ENCODE measurements around the gene CREM.

The CREM gene

DNA sequence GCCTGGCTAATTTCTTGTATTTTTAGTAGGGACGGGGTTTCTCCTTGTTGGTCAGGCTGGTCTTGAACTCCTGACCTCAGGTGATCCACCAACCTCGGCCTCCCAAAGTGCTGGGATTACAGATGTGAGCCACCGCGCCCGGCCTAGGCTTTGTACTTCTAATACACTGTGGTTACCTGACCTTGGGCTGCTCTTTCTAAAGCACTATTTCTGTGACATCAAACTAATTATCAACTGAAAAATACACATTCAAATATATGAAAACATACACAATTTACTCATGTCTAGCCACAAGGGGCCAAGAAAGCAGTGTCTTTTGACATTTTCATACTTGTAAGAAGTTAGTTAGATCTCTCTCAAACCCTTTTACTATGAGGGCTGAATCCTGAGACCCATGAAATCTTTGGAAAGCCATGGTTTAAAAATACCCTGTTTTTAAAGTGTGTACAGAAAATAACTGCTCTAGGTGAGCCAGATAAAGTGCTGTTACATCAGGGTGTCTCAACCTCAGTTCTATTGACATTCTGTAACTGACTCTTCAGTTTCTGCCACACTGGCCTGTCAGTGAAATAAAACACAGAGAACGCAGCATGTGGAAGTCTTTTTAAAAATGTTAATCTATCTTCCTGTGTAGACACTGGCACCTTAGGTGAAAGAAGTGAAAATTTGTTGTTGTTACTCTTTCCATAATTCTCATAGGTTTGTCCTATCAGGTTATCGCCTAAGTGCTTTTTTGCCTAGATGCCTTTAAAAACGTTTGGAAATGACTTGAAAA is 58.8 kb downstream of the CREM start:
- no peaks in the 10 kb centered on the region for H3K9me3 ChIP-seq (ENCODE audit: insufficient read depth, low read length)
- H3K36me3 ChIP-seq (replicated peaks; ENCODE audit: low read depth, low read length), result no peaks in the 10 kb centered on the region
- peak overlapping the region; percentile 32; the same call in 1 of the 2 replicates for H3K9ac ChIP-seq (ENCODE audit: low read length)
- H2AFZ ChIP-seq (ENCODE audit: low read depth, low read length), result peak overlapping the region; percentile 71; the same call in 1 of the 2 replicates
- no peak for TF ChIP-seq EZH2phosphoT487 (IDR thresholded peaks at IDR 0.05; ENCODE audit: low read depth)
- no peak for TF ChIP-seq CTCF (IDR thresholded peaks at IDR 0.05; ENCODE audit: low read depth, low read length)
- peak overlapping the region; percentile 52 for H3K4me3 ChIP-seq (ENCODE audit: low read length)
- H4K20me1 ChIP-seq (ENCODE audit: insufficient read depth, low read length), result no peaks in the 10 kb centered on the region
- H3K4me2 ChIP-seq (ENCODE audit: low read length), result peak overlapping the region; percentile 70
- peaks cover 24% of the 10 kb centered on the region for H3K4me1 ChIP-seq (ENCODE audit: low read length)
- H3K79me2 ChIP-seq (ENCODE audit: low read length), result no peaks in the 10 kb centered on the region
- no peaks in the 10 kb centered on the region for H3K27me3 ChIP-seq (ENCODE audit: low read depth, low read length)
- H3K27ac ChIP-seq (ENCODE audit: low read length), result peak overlapping the region; percentile 69

- no peaks in the 10 kb centered on the region for H3K9me3 ChIP-seq (ENCODE audit: insufficient read depth, low read length)
- no peak overlapping the region for H2AFZ ChIP-seq (ENCODE audit: low read depth, low read length)
- no peaks in the 10 kb centered on the region for H3K36me3 ChIP-seq (replicated peaks; ENCODE audit: low read depth, low read length)
- no peaks in the 10 kb centered on the region for H3K27me3 ChIP-seq (ENCODE audit: low read depth, low read length)
- H3K79me2 ChIP-seq (ENCODE audit: low read length), result no peaks in the 10 kb centered on the region
- H3K4me3 ChIP-seq (ENCODE audit: low read length), result no peak overlapping the region
- no peaks in the 10 kb centered on the region for H4K20me1 ChIP-seq (ENCODE audit: insufficient read depth, low read length)
- H3K4me2 ChIP-seq (ENCODE audit: low read length), result no peak overlapping the region
- H3K4me1 ChIP-seq (ENCODE audit: low read length), result peaks cover 24% of the 10 kb centered on the region
- no peak overlapping the region for H3K9ac ChIP-seq (ENCODE audit: low read length)
- H3K27ac ChIP-seq (ENCODE audit: low read length), result no peak overlapping the region
- TF ChIP-seq EZH2phosphoT487 (IDR thresholded peaks at IDR 0.05; ENCODE audit: low read depth), result no peak
Measured at GRCh38 chr10:35188954-35189353, 62.3 kb downstream of the CREM start.

DNA sequence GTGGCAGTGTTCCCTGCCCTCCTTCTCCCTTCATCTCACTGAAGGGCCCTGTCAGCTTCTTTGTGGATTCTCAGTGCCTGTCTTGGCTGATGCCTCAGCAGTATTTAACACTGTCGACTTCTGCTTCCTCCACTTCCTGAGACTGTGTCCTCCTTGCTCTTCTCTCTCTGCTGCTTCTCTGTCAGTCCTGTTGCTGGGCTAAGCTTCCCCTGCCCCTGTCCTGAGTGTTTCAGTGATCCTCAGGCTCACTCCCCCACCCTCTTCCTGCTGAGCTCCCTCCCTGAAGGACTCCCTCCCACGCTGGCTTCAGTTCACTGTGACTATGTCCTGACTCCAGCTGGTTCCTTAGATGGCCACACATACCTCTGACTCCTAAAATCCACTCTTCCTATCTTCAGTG is 64.9 kb downstream of the CREM start:
- H3K27ac ChIP-seq (ENCODE audit: low read length), result no peak overlapping the region

GRCh38 chr10:35192645-35193249 is 66.1 kb downstream of the CREM start:
- no peaks in the 10 kb centered on the region for H3K27me3 ChIP-seq (ENCODE audit: low read depth, low read length)
- H3K4me3 ChIP-seq (ENCODE audit: low read length), result no peak overlapping the region
- TF ChIP-seq CTCF (IDR thresholded peaks at IDR 0.05; ENCODE audit: low read depth, low read length) (no peak), EZH2phosphoT487 (IDR thresholded peaks at IDR 0.05; ENCODE audit: low read depth) (no peak)
- no peaks in the 10 kb centered on the region for H4K20me1 ChIP-seq (ENCODE audit: insufficient read depth, low read length)
- no peak overlapping the region for H3K27ac ChIP-seq (ENCODE audit: low read length)
- H3K4me1 ChIP-seq (ENCODE audit: low read length), result peaks cover 14% of the 10 kb centered on the region
- no peak overlapping the region for H2AFZ ChIP-seq (ENCODE audit: low read depth, low read length)
- no peaks in the 10 kb centered on the region for H3K9me3 ChIP-seq (ENCODE audit: insufficient read depth, low read length)
- H3K79me2 ChIP-seq (ENCODE audit: low read length), result peaks cover 3% of the 10 kb centered on the region; the same call in 1 of the 2 replicates
- H3K4me2 ChIP-seq (ENCODE audit: low read length), result no peak overlapping the region
- no peak overlapping the region for H3K9ac ChIP-seq (ENCODE audit: low read length)
- H3K36me3 ChIP-seq (replicated peaks; ENCODE audit: low read depth, low read length), result no peaks in the 10 kb centered on the region

More for the DNA sequence above, 64.9 kb downstream of the CREM start:
- TF ChIP-seq EZH2phosphoT487 (IDR thresholded peaks at IDR 0.05; ENCODE audit: low read depth) (no peak), CTCF (IDR thresholded peaks at IDR 0.05; ENCODE audit: low read depth, low read length) (no peak)
- Histone ChIP-seq H3K9ac (ENCODE audit: low read length) (no peak overlapping the region), H3K9me3 (ENCODE audit: insufficient read depth, low read length) (no peaks in the 10 kb centered on the region), H3K79me2 (ENCODE audit: low read length) (no peaks in the 10 kb centered on the region), H3K4me3 (ENCODE audit: low read length) (no peak overlapping the region), H3K4me1 (ENCODE audit: low read length) (peaks cover 14% of the 10 kb centered on the region), H3K36me3 (replicated peaks; ENCODE audit: low read depth, low read length) (no peaks in the 10 kb centered on the region), H4K20me1 (ENCODE audit: insufficient read depth, low read length) (no peaks in the 10 kb centered on the region), H3K4me2 (ENCODE audit: low read length) (no peak overlapping the region), H2AFZ (ENCODE audit: low read depth, low read length) (no peak overlapping the region), H3K27me3 (ENCODE audit: low read depth, low read length) (no peaks in the 10 kb centered on the region)

Data from OCI-LY3 (cell line).